A673 (cell line): ENCODE measurements around the gene TECPR2. TPM values are rescaled to one million over a fixed set of nuclear protein-coding genes. Genes with fewer than 3 reads are reported as not detected.

Source experiments
- BruUV-seq: library from RNA; stranded (reverse); fragments of 400-500 nt; replicated peaks from 2 replicates; lab custom pipeline; 2021; lab: Mats Ljungman, UMichigan
- CTCF ChIA-PET: fragments of 300-600 bp; sonication (Branson Sonifier 250); formaldehyde crosslinking; loops from one replicate; lab custom pipeline; 2022; ENCODE audit warnings: antibody characterized with exemption; lab: Charles Lee
- POLR2A ChIA-PET: fragments of 300-600 bp; sonication (Branson Sonifier 250); formaldehyde crosslinking; loops from one replicate; lab custom pipeline; 2022; ENCODE audit warnings: antibody characterized with exemption; ENCODE audit not compliant: low non-redundant PET; lab: Charles Lee
- DNase-seq: peaks from one replicate; pipeline ENCODE4 v3.0.0-alpha.2; 2015; ENCODE audit warnings: low spot score
- H3K27ac ChIP-seq: fragments of 200-600 bp; sonication (generic); 2 replicates; pipeline ENCODE4 v1.5.1; 2016; ENCODE audit warnings: mixed run types, low read depth, mild to moderate bottlenecking, mixed read lengths, antibody characterized with exemption, low read length; ENCODE audit not compliant: poor library complexity, severe bottlenecking
- H3K27me3 ChIP-seq: fragments of 200-600 bp; sonication (generic); replicated peaks from 2 replicates; pipeline ENCODE4 v1.6.1; 2017; ENCODE audit warnings: mixed run types, low read depth, mild to moderate bottlenecking, mixed read lengths, antibody characterized with exemption, low read length; ENCODE audit not compliant: insufficient read depth, poor library complexity
- H3K36me3 ChIP-seq: fragments of 200-600 bp; sonication (generic); 2 replicates; pipeline ENCODE4 v1.6.1; 2016; ENCODE audit warnings: mixed run types, mild to moderate bottlenecking, mixed read lengths, antibody characterized with exemption, low read length; ENCODE audit not compliant: insufficient read depth, poor library complexity, severe bottlenecking
- H3K4me1 ChIP-seq: fragments of 200-600 bp; sonication (generic); 2 replicates; pipeline ENCODE4 v1.6.1; 2017; ENCODE audit warnings: mixed run types, mild to moderate bottlenecking, mixed read lengths, antibody characterized with exemption, low read length; ENCODE audit not compliant: insufficient read depth, poor library complexity, severe bottlenecking
- H3K4me3 ChIP-seq: fragments of 200-600 bp; sonication (generic); 2 replicates; pipeline ENCODE4 v1.5.1; 2016; ENCODE audit warnings: low read depth, mixed run types, mild to moderate bottlenecking, mixed read lengths, low read length; ENCODE audit not compliant: poor library complexity, severe bottlenecking
- H3K9me3 ChIP-seq: fragments of 200-600 bp; sonication (generic); 2 replicates; pipeline ENCODE4 v1.6.1; 2016; ENCODE audit warnings: mixed run types, low read depth, mild to moderate bottlenecking, mixed read lengths, antibody characterized with exemption, low read length; ENCODE audit not compliant: poor library complexity, severe bottlenecking
- EZH2 ChIP-seq: fragments of 200-600 bp; sonication (generic); IDR thresholded peaks from 2 replicates; pipeline ENCODE4 v1.6.1; 2017; ENCODE audit warnings: borderline replicate concordance, low read depth, mild to moderate bottlenecking, mixed read lengths, antibody characterized with exemption, low read length; ENCODE audit not compliant: poor library complexity, severe bottlenecking
- intact Hi-C: fragments of 100-400 bp; cut with micrococcal nuclease; formaldehyde crosslinking; loops from one replicate; pipeline ENCODE4 v1.10.0; 2022; ENCODE audit not compliant: unreplicated experiment
- total RNA-seq: library from RNA; stranded (reverse); gene quantifications from 2 replicates; pipeline ENCODE4 v1.2.3, GENCODE V29; 2021
- TF ChIP-seq, protein P1 (sequence below): fragments of 300-800, 200-600 bp; sonication (generic); conservative IDR thresholded peaks from 2 replicates; pipeline ENCODE4 v1.5.1; 2017; ENCODE audit warnings: low read depth, mild to moderate bottlenecking, antibody characterized with exemption, low read length, moderate library complexity, mixed read lengths

Gene TECPR2
- total RNA-seq, 1 experiment from 2014 or later = 22.1 TPM

DNA sequence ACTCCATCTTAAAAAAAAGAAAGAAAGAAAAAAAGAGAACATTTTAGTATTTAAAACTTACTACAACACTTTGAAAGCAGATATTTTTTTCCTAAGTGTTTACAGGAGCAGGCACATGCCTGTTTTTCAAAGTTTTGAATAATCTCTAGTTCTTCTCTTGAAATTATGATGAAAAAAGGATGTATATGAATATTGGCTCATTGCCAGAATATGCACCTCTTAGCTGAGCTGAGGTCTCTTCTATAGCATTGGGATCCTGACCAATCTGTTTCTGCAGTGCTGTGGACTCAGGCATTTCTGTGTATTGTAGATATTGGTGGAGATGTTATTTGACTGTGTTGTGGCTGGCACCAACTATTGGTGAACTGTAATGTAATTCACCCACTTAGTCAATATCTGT is 15.0 kb downstream of the TECPR2 start:
- H3K27ac ChIP-seq = no peak overlapping the region
- H3K27me3 ChIP-seq = no peaks in the 10 kb centered on the region
- no peaks in the 10 kb centered on the region for H3K9me3 ChIP-seq
- POLR2A ChIA-PET = no interaction called here
- H3K36me3 ChIP-seq = peaks cover 8% of the 10 kb centered on the region
- intact Hi-C loops = no loop called here
- CTCF ChIA-PET = no interaction called here
- no peaks in the 10 kb centered on the region for H3K4me1 ChIP-seq
- no peak overlapping the region for H3K4me3 ChIP-seq
- TF ChIP-seq, protein P1, sequence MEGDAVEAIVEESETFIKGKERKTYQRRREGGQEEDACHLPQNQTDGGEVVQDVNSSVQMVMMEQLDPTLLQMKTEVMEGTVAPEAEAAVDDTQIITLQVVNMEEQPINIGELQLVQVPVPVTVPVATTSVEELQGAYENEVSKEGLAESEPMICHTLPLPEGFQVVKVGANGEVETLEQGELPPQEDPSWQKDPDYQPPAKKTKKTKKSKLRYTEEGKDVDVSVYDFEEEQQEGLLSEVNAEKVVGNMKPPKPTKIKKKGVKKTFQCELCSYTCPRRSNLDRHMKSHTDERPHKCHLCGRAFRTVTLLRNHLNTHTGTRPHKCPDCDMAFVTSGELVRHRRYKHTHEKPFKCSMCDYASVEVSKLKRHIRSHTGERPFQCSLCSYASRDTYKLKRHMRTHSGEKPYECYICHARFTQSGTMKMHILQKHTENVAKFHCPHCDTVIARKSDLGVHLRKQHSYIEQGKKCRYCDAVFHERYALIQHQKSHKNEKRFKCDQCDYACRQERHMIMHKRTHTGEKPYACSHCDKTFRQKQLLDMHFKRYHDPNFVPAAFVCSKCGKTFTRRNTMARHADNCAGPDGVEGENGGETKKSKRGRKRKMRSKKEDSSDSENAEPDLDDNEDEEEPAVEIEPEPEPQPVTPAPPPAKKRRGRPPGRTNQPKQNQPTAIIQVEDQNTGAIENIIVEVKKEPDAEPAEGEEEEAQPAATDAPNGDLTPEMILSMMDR = no peak
- TF ChIP-seq EZH2 = no peak
- BruUV-seq = no TSS peak
- no peak for DNase-seq

DNA sequence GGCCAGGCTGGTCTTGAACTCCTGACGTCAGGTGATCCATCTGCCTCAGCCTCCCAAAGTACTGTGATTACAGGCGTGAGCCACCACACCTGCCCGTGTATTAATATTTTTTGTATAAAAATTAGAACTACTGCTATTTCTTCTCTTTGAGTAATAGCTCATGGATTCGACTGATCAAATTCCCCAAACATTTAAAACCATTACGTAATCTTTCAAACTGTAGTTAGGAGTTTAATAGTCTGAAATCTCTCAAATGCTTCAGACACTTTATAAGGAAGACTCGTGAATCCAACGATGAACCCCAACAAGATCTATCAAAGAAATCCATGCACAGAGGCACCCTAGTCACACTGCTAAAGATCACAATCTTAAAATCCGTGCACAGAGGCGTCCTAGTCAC is 16.1 kb downstream of the TECPR2 start:
- ChIA-PET CTCF (no interaction called here), POLR2A (no interaction called here)
- BruUV-seq = no TSS peak
- no peaks in the 10 kb centered on the region for H3K4me1 ChIP-seq
- no peak overlapping the region for H3K27ac ChIP-seq
- intact Hi-C loops = no loop called here
- H3K27me3 ChIP-seq = no peaks in the 10 kb centered on the region
- H3K9me3 ChIP-seq = no peaks in the 10 kb centered on the region
- TF ChIP-seq, protein P1 = no peak
- TF ChIP-seq EZH2 = no peak
- no peak overlapping the region for H3K4me3 ChIP-seq
- DNase-seq = no peak
- peaks cover 8% of the 10 kb centered on the region for H3K36me3 ChIP-seq

DNA sequence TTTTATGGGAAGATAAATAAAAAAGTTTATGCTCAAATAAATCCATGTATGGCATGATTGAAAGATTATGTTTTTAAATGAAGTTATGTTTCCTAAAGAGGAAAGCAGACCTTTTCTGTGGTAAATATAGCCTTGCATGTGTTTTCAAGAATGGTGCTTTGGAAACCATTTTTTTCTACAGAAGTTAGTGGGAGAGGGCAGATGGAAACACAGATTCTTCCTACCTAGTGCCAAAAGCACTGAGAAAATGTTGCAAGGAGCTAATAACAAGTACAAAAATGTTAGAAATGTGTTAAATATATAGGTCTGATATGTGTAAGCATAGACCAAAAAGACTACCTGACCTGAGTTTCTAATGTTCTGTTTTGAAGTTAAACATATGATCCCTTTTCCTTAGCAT is 24.3 kb downstream of the TECPR2 start:
- no peaks in the 10 kb centered on the region for H3K27me3 ChIP-seq
- H3K4me1 ChIP-seq = no peaks in the 10 kb centered on the region
- H3K36me3 ChIP-seq = no peaks in the 10 kb centered on the region
- ChIA-PET POLR2A (no interaction called here), CTCF (no interaction called here)
- no peak for DNase-seq
- H3K9me3 ChIP-seq = no peaks in the 10 kb centered on the region
- BruUV-seq = no TSS peak
- intact Hi-C loops = no loop called here
- no peak overlapping the region for H3K27ac ChIP-seq
- no peak overlapping the region for H3K4me3 ChIP-seq
- TF ChIP-seq, protein P1 = no peak
- TF ChIP-seq EZH2 = no peak
